Measurements from ENCODE around the gene KIRREL3.

Gene KIRREL3

GRCh38 chr11:126570489-126570888 lies 430.1 kb downstream of the KIRREL3 start:
- H3K36me3 ChIP-seq (ENCODE audit: control insufficient read depth, insufficient read depth, low read length): no peaks in the 10 kb centered on the region
- no peak overlapping the region for H3K4me3 ChIP-seq (ENCODE audit: low read length)
- H3K27me3 ChIP-seq (ENCODE audit: control insufficient read depth, insufficient read depth, low read length): no peaks in the 10 kb centered on the region
- no peak overlapping the region for H3K27ac ChIP-seq (ENCODE audit: low read depth, low read length)
- H3K4me1 ChIP-seq (ENCODE audit: control insufficient read depth, insufficient read depth, low read length): no peaks in the 10 kb centered on the region
- no peak overlapping the region for H3K9ac ChIP-seq (ENCODE audit: low read length)

DNA sequence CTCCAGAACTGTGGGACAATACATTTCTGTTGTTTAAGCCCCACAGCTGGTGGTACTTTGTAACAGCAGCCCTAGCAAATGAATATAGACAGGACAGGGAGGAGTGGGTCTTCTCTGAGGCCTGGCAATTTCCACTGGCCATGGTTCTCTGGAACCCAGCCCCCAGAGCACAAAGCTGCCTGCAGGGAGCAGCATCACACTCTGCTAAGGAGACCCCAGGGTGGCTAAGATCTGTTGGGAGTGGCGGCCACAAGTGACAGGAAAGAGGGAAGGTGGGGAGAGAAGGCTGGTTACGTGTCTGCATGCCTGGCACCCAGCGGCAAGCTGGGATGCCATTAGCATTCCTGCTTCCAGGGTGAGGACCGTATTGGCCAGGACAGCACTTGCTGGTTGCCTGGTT lies 433.2 kb downstream of the KIRREL3 start:
- Histone ChIP-seq H3K4me3 (ENCODE audit: low read length) (no peak overlapping the region), H3K4me1 (ENCODE audit: control insufficient read depth, insufficient read depth, low read length) (no peaks in the 10 kb centered on the region), H3K27me3 (ENCODE audit: control insufficient read depth, insufficient read depth, low read length) (no peaks in the 10 kb centered on the region), H3K36me3 (ENCODE audit: control insufficient read depth, insufficient read depth, low read length) (no peaks in the 10 kb centered on the region), H3K27ac (ENCODE audit: low read depth, low read length) (no peak overlapping the region), H3K9ac (ENCODE audit: low read length) (no peak overlapping the region)

GRCh38 chr11:126564566-126564965 lies 436.0 kb downstream of the KIRREL3 start:
- H3K36me3 ChIP-seq (ENCODE audit: control insufficient read depth, insufficient read depth, low read length): no peaks in the 10 kb centered on the region
- H3K9ac ChIP-seq (ENCODE audit: low read length): no peak overlapping the region
- H3K27me3 ChIP-seq (ENCODE audit: control insufficient read depth, insufficient read depth, low read length): no peaks in the 10 kb centered on the region
- H3K4me3 ChIP-seq (ENCODE audit: low read length): no peak overlapping the region
- H3K27ac ChIP-seq (ENCODE audit: low read depth, low read length): no peak overlapping the region
- no peaks in the 10 kb centered on the region for H3K4me1 ChIP-seq (ENCODE audit: control insufficient read depth, insufficient read depth, low read length)

- Histone ChIP-seq H3K27me3 (ENCODE audit: control insufficient read depth, insufficient read depth, low read length) (no peaks in the 10 kb centered on the region), H3K4me1 (ENCODE audit: control insufficient read depth, insufficient read depth, low read length) (no peaks in the 10 kb centered on the region)
Observed at GRCh38 chr11:126561327-126561893, 439.2 kb downstream of the KIRREL3 start.

DNA sequence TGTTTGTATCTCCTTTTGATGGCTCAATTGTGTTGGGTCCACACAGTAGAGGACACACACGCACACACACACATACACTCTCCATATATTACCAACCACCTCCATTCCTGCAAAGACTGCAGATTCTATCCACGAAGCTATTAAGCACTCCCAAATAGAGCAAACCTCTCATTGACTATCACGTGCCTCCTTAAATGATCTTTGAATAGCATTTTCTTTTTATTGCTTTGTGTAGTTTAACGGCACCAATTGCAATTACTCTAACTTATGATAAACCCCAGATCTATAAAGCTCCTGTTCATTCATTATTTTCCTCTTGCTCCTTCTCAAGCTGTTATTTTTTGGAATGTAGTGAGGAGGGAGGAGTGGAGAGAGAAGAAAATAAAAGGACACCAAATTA lies 440.3 kb downstream of the KIRREL3 start:
- Histone ChIP-seq H3K27ac (ENCODE audit: low read depth, low read length) (no peak overlapping the region), H3K4me3 (ENCODE audit: low read length) (no peak overlapping the region), H3K4me1 (ENCODE audit: control insufficient read depth, insufficient read depth, low read length) (no peaks in the 10 kb centered on the region), H3K27me3 (ENCODE audit: control insufficient read depth, insufficient read depth, low read length) (no peaks in the 10 kb centered on the region), H3K9ac (ENCODE audit: low read length) (no peak overlapping the region), H3K36me3 (ENCODE audit: control insufficient read depth, insufficient read depth, low read length) (no peaks in the 10 kb centered on the region)

More at GRCh38 chr11:126561327-126561893, 439.2 kb downstream of the KIRREL3 start:
- no peak overlapping the region for H3K9ac ChIP-seq (ENCODE audit: low read length)
- H3K27ac ChIP-seq (ENCODE audit: low read depth, low read length): no peak overlapping the region
- no peaks in the 10 kb centered on the region for H3K36me3 ChIP-seq (ENCODE audit: control insufficient read depth, insufficient read depth, low read length)
- no peak overlapping the region for H3K4me3 ChIP-seq (ENCODE audit: low read length)

DNA sequence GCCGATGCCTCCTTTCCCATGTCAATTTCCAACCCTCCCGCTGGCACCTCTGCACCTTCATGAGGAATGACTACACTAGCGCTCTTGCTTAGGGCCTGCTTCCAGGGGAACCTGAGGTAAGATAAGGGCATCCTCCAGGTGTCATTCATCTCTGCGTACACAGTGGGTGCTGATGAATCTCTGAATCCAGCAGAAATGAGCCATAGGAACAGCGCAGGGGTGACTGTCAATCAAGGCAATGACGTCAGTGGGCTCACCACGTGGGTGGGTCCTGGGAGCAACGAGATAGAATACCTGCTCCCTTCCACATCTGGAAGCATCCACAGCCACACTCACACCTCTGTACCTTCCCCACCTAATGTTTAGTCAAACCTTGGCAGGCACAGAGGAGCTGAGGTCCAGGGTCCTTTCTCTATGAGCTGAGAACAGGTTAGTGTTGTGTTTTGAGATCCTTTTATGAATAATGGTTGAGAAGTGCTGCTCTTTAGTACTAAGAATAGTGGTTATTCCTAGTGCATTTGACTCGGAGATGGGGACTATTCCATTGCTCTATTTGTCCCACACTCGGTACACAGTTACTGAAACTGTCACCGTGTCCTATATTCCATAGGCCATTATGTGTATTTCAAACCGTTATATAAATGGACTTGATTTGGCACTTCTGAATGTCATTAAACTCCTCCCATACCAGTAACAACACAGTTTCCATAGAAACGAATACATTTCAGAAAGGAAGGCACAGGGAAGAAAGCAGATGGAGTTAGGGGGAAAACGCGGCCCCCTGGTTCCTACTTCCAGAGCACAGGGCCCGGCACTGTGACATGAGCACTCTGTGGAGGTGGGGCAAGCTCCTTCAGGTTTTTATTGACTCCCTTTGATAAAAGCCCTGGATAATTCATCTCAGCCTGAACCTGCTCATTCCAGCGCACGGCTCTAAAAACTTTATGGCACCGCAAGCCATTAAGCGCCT lies 451.7 kb downstream of the KIRREL3 start:
- H3K4me3 ChIP-seq (ENCODE audit: low read length): no peak overlapping the region
- H3K27ac ChIP-seq (ENCODE audit: low read depth, low read length): no peak overlapping the region
- H3K36me3 ChIP-seq (ENCODE audit: control insufficient read depth, insufficient read depth, low read length): no peaks in the 10 kb centered on the region
- peaks cover 3% of the 10 kb centered on the region for H3K27me3 ChIP-seq (ENCODE audit: control insufficient read depth, insufficient read depth, low read length)
- H3K9ac ChIP-seq (ENCODE audit: low read length): no peak overlapping the region
- peaks cover 8% of the 10 kb centered on the region for H3K4me1 ChIP-seq (ENCODE audit: control insufficient read depth, insufficient read depth, low read length)

DNA sequence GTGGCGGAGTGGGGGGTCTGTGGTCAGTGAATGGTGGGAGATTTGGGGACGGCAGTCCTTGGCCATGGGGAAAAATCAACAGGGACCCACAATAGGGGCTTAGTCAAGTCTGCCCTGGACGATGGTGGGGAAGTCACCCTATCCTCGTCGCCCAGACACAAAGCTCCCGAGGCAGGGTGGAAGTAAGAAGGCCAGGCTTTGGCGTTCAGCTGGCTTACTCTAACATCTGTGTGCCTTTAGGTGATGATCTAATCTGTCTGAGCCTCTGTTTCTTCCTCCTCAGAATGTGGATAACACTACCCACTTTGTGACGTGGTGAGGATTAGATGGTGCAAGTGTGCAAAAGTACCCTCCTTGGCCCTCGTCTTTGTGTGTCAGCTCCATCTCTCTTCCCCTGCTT lies 452.9 kb downstream of the KIRREL3 start:
- no peak overlapping the region for H3K27ac ChIP-seq (ENCODE audit: low read depth, low read length)
- no peak overlapping the region for H3K9ac ChIP-seq (ENCODE audit: low read length)
- H3K4me3 ChIP-seq (ENCODE audit: low read length): no peak overlapping the region
- peaks cover 13% of the 10 kb centered on the region for H3K4me1 ChIP-seq (ENCODE audit: control insufficient read depth, insufficient read depth, low read length)
- H3K36me3 ChIP-seq (ENCODE audit: control insufficient read depth, insufficient read depth, low read length): no peaks in the 10 kb centered on the region
- H3K27me3 ChIP-seq (ENCODE audit: control insufficient read depth, insufficient read depth, low read length): no peaks in the 10 kb centered on the region

- Histone ChIP-seq H3K9ac (ENCODE audit: low read length) (no peak overlapping the region), H3K36me3 (ENCODE audit: control insufficient read depth, insufficient read depth, low read length) (no peaks in the 10 kb centered on the region), H3K4me1 (ENCODE audit: control insufficient read depth, insufficient read depth, low read length) (peaks cover 13% of the 10 kb centered on the region), H3K27me3 (ENCODE audit: control insufficient read depth, insufficient read depth, low read length) (no peaks in the 10 kb centered on the region), H3K4me3 (ENCODE audit: low read length) (no peak overlapping the region), H3K27ac (ENCODE audit: low read depth, low read length) (no peak overlapping the region)
Observed at GRCh38 chr11:126547161-126547560, 453.4 kb downstream of the KIRREL3 start.

DNA sequence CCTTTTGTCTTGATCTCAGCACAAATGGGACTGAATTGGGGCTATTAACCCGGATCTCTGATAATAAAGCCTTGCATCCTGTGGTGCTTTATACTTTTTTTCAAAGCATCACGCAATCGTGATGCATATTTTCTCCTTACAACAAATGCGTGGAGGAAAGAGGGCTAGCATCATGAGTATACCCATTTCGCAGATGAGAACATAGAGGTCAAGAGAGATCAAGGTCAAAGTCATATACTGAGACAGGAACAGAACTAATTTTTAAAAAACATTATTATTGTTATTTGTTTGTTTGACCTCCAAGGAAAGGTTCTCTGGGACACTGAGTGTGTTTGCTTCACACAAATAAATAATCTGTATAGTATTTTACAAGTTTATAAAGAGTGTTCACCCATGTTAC lies 453.9 kb downstream of the KIRREL3 start:
- Histone ChIP-seq H3K27ac (ENCODE audit: low read depth, low read length) (no peak overlapping the region), H3K4me3 (ENCODE audit: low read length) (no peak overlapping the region), H3K27me3 (ENCODE audit: control insufficient read depth, insufficient read depth, low read length) (no peaks in the 10 kb centered on the region), H3K9ac (ENCODE audit: low read length) (no peak overlapping the region), H3K36me3 (ENCODE audit: control insufficient read depth, insufficient read depth, low read length) (no peaks in the 10 kb centered on the region), H3K4me1 (ENCODE audit: control insufficient read depth, insufficient read depth, low read length) (peaks cover 13% of the 10 kb centered on the region)

DNA sequence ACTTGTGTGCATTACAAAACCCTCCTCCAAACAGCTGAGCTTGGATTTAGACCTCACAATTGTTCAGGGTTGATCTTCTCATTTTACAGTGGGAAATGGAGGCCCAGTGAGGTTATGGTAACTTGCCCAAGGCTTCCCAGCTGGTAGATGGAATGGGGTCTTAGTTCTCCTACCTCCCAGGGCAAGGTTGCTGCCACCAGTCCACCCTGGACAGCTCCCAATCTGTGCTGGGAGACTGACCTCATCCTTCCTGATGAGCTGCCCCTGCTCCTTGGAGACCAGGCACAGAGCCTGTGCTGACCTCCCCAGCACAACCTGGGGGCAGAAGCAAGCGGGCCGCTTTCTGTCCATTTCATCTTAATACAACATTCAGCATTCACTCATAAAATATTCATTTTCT lies 454.4 kb downstream of the KIRREL3 start:
- Histone ChIP-seq H3K27me3 (ENCODE audit: control insufficient read depth, insufficient read depth, low read length) (no peaks in the 10 kb centered on the region), H3K4me1 (ENCODE audit: control insufficient read depth, insufficient read depth, low read length) (peaks cover 13% of the 10 kb centered on the region), H3K36me3 (ENCODE audit: control insufficient read depth, insufficient read depth, low read length) (no peaks in the 10 kb centered on the region), H3K4me3 (ENCODE audit: low read length) (no peak overlapping the region), H3K27ac (ENCODE audit: low read depth, low read length) (no peak overlapping the region), H3K9ac (ENCODE audit: low read length) (no peak overlapping the region)

DNA sequence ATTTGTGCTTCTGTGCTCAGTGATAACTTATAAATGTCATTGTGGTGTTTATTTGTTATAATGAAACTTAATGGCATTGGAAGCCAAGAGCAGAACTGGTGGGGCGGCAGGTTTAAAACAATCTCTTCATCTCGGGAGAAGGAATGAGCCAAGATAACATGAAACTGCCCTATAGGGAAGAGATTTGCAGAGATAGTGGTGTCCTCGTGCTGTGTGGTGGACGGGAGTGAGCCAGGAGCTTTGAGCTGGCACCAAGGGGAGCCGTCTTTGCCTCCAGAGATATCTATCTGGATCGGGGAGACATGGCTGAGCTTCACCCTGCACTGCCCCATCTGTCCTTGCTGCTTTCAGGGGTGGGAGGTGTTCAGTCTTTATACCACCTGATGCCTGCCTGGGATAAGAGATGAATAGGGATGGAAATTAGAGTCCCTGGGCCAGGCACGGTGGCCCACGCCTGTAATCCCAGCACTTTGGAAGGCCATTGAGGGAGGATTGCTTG lies 455.5 kb downstream of the KIRREL3 start:
- Histone ChIP-seq H3K27me3 (ENCODE audit: control insufficient read depth, insufficient read depth, low read length) (no peaks in the 10 kb centered on the region), H3K27ac (ENCODE audit: low read depth, low read length) (no peak overlapping the region), H3K36me3 (ENCODE audit: control insufficient read depth, insufficient read depth, low read length) (no peaks in the 10 kb centered on the region), H3K4me1 (ENCODE audit: control insufficient read depth, insufficient read depth, low read length) (peaks cover 13% of the 10 kb centered on the region), H3K4me3 (ENCODE audit: low read length) (no peak overlapping the region), H3K9ac (ENCODE audit: low read length) (no peak overlapping the region)

DNA sequence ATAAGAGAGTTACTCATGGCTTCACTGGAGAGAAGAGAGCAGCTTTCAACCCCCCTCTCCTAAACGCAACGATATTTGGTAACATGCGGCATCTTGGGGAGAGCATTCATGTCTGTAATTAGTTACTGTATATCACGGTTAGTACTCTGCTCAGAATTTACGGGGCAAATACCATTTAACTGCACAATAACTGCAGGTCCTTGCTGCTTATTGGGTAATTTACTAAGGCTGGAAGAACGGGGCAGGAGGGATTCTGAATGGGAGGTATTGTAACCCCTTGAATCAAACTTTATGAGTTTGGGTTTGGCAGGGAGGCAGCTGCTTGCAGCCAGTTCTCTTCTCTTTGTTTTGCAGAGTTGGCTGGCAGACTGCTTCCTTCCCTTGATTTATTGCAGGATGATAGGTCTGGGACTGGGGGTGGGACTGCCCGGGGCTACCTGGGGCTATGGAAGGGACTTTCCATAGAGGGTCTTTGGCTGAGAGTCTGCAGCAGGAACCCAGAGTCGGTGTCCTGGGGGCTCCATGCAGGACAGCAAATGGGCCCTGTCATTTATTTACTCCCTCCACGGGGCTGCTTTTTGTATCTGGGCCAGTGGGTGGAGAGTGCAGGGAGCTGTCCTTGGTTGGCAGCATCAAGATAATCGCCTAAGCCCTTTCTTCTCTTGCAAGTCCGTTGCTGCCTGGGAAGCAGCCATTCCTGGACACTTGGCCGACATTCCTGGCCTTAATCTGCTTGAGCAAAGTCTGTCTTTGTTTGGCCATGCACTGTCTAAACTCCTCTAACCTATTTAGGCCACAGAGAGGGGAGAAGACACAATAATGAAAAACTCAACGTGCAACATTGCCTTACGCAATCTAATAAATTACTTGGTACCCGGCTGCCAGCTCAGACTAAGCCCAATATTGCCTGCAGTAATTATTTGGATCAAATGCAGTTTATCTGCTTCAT lies 456.2 kb downstream of the KIRREL3 start:
- Histone ChIP-seq H3K4me3 (ENCODE audit: low read length) (no peak overlapping the region), H3K4me1 (ENCODE audit: control insufficient read depth, insufficient read depth, low read length) (peaks cover 13% of the 10 kb centered on the region), H3K9ac (ENCODE audit: low read length) (no peak overlapping the region), H3K27ac (ENCODE audit: low read depth, low read length) (no peak overlapping the region), H3K27me3 (ENCODE audit: control insufficient read depth, insufficient read depth, low read length) (no peaks in the 10 kb centered on the region), H3K36me3 (ENCODE audit: control insufficient read depth, insufficient read depth, low read length) (no peaks in the 10 kb centered on the region)

All from rectal smooth muscle tissue (tissue), 1 donor.